HL-60 (cell line): Measurements from ENCODE around the gene COPZ1.

Experiments
- DNase-seq, 2 experiments: peaks; one replicate each; pipeline ENCODE4 v3.0.0-alpha.2; 2010 to 2020; ENCODE audit warnings: low read depth in 1 of 2, low spot score in 1 of 2
- H3K27ac ChIP-seq: fragments of 250-450 bp; sonication (Bioruptor Pico); replicated peaks from 2 replicates; pipeline ENCODE4 v1.5.1; 2020; ENCODE audit warnings: mild to moderate bottlenecking, moderate library complexity
- H3K27me3 ChIP-seq: fragments of 250-450 bp; sonication (Bioruptor Pico); 2 replicates; pipeline ENCODE4 v1.5.1; 2021; ENCODE audit warnings: mild to moderate bottlenecking, moderate library complexity; ENCODE audit not compliant: insufficient read depth, poor library complexity, severe bottlenecking
- H3K4me3 ChIP-seq: replicated peaks from 2 replicates; pipeline ENCODE4 v1.5.1; 2011; ENCODE audit warnings: mild to moderate bottlenecking, control low read depth, low read length; ENCODE audit not compliant: insufficient read depth
- GABPA ChIP-seq: IDR thresholded peaks from 2 replicates; pipeline ENCODE4 v1.6.1; 2012; ENCODE audit warnings: low read depth
- POLR2AphosphoS5 ChIP-seq: IDR thresholded peaks from 2 replicates; pipeline ENCODE4 v1.6.1; 2012; ENCODE audit warnings: low read depth
- SPI1 ChIP-seq: IDR thresholded peaks from 2 replicates; pipeline ENCODE4 v1.6.1; 2012; ENCODE audit warnings: low read depth, mild to moderate bottlenecking, borderline replicate concordance
- TF ChIP-seq, protein P1 (sequence below): IDR thresholded peaks from 2 replicates; pipeline ENCODE4 v1.6.1; 2012; ENCODE audit warnings: low read depth; ENCODE audit not compliant: insufficient replicate concordance
- TF ChIP-seq, protein P2 (sequence below): IDR thresholded peaks from one replicate; pipeline ENCODE4 v1.5.1; 2011; ENCODE audit warnings: low read length, control low read depth, inconsistent platforms; ENCODE audit not compliant: insufficient read depth

COPZ1 gene

DNA sequence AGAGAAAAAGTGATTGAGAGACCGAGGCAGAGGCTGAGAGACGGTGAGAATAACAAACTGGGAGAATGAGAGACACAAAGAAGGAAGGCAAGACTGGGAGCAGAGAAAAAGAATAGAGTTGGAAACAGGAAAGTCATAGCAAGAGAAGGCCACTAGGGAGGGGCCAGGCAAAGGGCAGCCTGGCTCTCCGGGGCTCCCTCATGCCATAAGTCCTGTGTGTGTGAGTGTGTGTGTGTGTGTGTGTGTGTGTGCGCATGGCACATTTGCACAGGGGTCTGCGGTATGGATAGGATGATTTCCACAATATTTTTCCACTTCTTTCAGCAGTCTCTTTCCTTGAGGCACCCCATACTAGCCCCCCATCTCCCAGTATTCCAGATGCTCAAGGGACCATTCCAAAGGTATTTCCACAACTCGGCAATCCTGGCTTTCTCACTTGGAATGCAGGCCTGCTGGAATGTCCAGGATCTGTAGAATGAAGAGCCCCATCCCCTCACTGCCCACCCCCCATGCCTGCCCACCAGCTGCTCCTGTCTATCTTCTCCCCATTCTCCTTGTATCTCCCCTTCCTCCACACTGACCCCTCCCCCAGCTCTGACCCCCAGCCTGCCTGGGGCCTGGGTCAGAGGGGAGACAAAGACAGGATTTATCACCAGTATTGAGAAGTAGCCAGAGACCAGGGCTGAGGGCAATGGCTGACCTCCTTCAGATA is 30.3 kb downstream of the COPZ1 start:
- Histone ChIP-seq H3K27me3 (no peaks in the 10 kb centered on the region), H3K4me3 (no peak overlapping the region), H3K27ac (no peak overlapping the region)
- TF ChIP-seq GABPA (no peak), POLR2AphosphoS5 (no peak), SPI1 (no peak)
- TF ChIP-seq, protein P1, sequence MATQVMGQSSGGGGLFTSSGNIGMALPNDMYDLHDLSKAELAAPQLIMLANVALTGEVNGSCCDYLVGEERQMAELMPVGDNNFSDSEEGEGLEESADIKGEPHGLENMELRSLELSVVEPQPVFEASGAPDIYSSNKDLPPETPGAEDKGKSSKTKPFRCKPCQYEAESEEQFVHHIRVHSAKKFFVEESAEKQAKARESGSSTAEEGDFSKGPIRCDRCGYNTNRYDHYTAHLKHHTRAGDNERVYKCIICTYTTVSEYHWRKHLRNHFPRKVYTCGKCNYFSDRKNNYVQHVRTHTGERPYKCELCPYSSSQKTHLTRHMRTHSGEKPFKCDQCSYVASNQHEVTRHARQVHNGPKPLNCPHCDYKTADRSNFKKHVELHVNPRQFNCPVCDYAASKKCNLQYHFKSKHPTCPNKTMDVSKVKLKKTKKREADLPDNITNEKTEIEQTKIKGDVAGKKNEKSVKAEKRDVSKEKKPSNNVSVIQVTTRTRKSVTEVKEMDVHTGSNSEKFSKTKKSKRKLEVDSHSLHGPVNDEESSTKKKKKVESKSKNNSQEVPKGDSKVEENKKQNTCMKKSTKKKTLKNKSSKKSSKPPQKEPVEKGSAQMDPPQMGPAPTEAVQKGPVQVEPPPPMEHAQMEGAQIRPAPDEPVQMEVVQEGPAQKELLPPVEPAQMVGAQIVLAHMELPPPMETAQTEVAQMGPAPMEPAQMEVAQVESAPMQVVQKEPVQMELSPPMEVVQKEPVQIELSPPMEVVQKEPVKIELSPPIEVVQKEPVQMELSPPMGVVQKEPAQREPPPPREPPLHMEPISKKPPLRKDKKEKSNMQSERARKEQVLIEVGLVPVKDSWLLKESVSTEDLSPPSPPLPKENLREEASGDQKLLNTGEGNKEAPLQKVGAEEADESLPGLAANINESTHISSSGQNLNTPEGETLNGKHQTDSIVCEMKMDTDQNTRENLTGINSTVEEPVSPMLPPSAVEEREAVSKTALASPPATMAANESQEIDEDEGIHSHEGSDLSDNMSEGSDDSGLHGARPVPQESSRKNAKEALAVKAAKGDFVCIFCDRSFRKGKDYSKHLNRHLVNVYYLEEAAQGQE = no peak
- TF ChIP-seq, protein P2, sequence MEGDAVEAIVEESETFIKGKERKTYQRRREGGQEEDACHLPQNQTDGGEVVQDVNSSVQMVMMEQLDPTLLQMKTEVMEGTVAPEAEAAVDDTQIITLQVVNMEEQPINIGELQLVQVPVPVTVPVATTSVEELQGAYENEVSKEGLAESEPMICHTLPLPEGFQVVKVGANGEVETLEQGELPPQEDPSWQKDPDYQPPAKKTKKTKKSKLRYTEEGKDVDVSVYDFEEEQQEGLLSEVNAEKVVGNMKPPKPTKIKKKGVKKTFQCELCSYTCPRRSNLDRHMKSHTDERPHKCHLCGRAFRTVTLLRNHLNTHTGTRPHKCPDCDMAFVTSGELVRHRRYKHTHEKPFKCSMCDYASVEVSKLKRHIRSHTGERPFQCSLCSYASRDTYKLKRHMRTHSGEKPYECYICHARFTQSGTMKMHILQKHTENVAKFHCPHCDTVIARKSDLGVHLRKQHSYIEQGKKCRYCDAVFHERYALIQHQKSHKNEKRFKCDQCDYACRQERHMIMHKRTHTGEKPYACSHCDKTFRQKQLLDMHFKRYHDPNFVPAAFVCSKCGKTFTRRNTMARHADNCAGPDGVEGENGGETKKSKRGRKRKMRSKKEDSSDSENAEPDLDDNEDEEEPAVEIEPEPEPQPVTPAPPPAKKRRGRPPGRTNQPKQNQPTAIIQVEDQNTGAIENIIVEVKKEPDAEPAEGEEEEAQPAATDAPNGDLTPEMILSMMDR = no peak
- no peak for DNase-seq

DNA sequence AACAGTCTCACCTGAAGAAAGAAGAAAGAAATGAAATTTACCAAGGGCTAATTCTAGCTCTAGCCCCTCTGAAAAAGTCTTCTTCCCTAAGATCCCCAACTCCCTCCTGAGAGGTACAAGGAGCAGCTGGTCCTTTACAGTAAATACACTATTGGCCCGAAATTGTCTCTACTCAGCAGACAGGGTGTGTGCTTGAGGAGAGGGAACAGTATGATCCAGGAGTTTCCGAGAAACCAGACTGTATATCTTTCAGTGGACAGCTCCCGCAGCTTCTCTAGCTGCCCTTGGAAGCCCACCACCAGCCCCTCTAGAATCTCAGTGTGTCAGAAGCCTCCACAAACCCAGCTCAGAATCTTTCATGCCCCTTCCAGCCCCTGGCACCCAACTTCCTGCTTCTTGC is 31.3 kb downstream of the COPZ1 start:
- TF ChIP-seq, protein P2 = no peak
- TF ChIP-seq GABPA (no peak), SPI1 (no peak)
- no peak for DNase-seq
- Histone ChIP-seq H3K4me3 (no peak overlapping the region), H3K27me3 (no peaks in the 10 kb centered on the region), H3K27ac (no peak overlapping the region)

DNA sequence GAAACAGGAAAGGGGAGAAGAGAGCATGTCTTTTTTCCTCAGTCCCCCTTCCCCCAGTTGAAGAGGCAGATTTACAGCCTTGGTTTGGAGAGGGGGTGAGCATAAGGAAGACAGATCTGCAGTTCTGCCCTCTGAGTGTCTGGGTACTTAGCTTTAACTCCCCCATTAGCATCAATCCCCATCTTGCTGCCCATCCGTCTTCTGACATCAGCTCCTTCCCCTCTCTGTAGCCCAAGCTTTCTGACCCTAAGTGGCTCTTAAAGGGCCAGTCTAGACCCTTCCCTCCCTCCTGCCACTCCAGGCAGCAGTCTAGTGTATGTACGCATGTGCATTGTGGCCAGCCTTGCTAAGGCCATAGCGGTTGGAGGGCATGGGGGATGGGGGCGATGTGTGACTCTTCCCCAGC is 32.0 kb downstream of the COPZ1 start:
- H3K4me3 ChIP-seq = no peak overlapping the region
- DNase-seq = no peak
- no peak overlapping the region for H3K27ac ChIP-seq
- H3K27me3 ChIP-seq = no peaks in the 10 kb centered on the region
- TF ChIP-seq, protein P1 = no peak
- TF ChIP-seq, protein P2 = no peak
- TF ChIP-seq GABPA = no peak
- no peak for TF ChIP-seq SPI1
- no peak for TF ChIP-seq POLR2AphosphoS5

DNA sequence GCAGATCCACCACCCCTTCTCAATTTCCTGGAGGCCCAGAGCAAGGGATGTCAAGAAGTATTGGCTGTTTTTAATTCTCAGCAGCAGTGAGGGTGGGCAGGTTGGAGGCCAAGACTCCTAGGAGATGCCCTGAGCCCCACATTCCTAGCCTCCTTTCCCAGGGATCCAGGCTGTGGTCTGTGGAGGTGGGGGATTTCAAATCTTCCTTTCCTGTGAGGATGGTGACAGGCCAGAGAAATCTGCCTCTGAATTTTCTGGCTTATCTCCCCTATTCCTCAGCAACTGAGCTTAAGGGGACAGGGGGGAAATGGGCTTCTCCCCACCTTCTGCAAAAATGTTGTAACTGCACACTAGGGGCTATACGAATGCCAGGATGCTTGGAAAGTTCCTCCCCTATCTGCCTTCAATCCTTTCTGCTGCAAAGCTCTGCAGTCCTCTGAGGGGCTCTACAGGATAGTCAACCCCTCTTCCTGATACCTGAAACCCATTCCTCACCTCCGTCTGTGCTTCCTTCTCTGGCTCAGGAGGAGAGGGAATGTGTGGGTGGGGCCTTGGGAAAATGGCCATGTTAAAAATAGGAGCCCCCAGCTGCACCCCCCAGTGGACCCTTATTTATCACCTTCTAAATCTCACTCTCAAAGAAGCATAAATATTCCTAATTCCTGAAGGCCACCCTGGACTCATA is 32.7 kb downstream of the COPZ1 start:
- TF ChIP-seq, protein P2 = no peak
- TF ChIP-seq POLR2AphosphoS5 = no peak
- no peak for TF ChIP-seq GABPA
- Histone ChIP-seq H3K27me3 (no peaks in the 10 kb centered on the region), H3K4me3 (no peak overlapping the region), H3K27ac (no peak overlapping the region)
- no peak for DNase-seq
